Measurements from ENCODE around the gene STIP1.

Gene STIP1

DNA sequence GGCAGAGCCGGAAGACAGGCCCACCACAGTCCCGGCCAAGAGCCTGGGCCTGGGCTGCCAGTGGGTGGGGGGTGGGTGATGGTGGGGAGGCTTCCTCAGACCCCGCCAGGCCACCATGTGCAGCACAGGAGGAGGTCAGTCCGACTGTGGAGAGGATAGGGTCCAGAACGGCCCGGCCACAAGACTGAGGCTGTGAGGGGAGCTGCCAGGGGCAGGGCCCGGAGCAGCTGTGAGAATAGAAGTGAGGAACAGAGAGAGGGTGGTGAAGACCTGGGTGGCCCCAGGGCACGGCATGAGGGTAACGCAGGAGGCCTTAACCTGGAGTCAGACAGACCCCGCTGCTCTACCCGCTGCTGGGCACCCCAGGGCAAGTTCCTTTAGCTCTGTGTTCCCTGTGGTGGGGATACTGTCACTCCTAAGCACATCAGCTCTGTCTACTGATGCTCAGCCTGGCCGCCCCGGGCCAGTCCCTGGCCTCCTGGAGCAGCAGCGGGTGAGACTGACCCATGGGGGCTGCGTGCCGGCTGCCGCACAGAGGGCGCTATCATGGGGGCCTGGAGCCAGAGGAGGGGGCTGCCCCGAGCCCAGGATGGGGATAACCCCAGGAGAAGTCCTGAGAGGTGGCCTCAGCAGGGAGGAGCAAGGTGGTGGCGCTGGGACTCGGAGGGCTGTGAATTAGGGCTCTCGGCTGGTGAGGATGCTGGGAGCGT is 22.3 kb downstream of the STIP1 start:
- peak overlapping the region; percentile 84 for H3K4me3 ChIP-seq (ENCODE audit: insufficient read depth, low read depth, low read length, poor library complexity, severe bottlenecking)
- no peak for DNase-seq
- no peaks in the 10 kb centered on the region for H3K9me3 ChIP-seq (ENCODE audit: control insufficient read depth, low read length)
- no peaks in the 10 kb centered on the region for H3K27me3 ChIP-seq (replicated peaks; ENCODE audit: control insufficient read depth, insufficient read depth, low read length, poor library complexity, severe bottlenecking)
- peaks cover 43% of the 10 kb centered on the region for H3K36me3 ChIP-seq (ENCODE audit: control insufficient read depth, insufficient read depth, low read length)
- H3K27ac ChIP-seq (ENCODE audit: insufficient read depth, low read length, poor library complexity, severe bottlenecking), result peak overlapping the region; percentile 81
- peaks cover 43% of the 10 kb centered on the region for H3K4me1 ChIP-seq (ENCODE audit: control insufficient read depth, insufficient read depth, low read length, poor library complexity, severe bottlenecking)

DNA sequence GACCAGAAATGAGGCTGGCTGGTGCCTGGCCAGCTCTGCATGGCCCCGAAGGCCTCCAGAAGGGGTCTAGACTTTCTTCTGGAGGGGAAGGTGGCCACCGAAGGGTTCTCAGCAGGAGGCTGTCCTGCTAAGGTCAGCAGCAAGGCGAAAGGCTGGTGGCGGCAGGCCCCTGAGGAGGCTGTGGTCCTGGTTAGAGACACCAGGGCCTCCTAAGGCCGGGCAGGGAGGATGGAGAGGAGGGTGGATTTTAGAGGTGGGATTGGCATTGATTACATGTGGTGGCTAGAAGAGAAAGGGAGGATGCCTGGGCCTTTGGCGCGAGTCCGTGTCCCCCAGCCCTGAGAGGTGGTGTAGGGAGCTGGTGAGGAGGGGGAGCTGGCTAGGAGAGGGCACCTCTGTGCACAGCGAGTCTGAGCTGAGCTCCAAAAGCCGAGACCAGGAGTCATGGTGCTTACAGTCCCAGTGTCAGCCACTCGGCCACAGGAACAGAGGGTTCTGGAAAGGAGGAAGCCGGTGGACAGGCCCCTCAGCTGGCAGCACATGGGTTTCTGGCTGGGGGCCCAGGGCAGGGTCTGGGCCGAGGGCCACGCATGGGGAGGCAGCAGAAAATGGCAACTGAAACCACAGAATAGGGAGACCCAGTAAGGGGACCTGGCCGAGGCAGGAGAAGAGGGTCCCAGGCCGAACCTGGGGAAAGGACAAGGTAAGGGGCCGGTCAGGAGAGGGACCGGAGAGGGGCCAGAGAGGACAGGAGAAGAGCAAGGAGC is 23.0 kb downstream of the STIP1 start:
- Histone ChIP-seq H3K9me3 (ENCODE audit: control insufficient read depth, low read length) (no peaks in the 10 kb centered on the region), H3K36me3 (ENCODE audit: control insufficient read depth, insufficient read depth, low read length) (peaks cover 35% of the 10 kb centered on the region), H3K27me3 (replicated peaks; ENCODE audit: control insufficient read depth, insufficient read depth, low read length, poor library complexity, severe bottlenecking) (no peaks in the 10 kb centered on the region), H3K27ac (ENCODE audit: insufficient read depth, low read length, poor library complexity, severe bottlenecking) (peak overlapping the region; percentile 81), H3K4me1 (ENCODE audit: control insufficient read depth, insufficient read depth, low read length, poor library complexity, severe bottlenecking) (peaks cover 43% of the 10 kb centered on the region), H3K4me3 (ENCODE audit: insufficient read depth, low read depth, low read length, poor library complexity, severe bottlenecking) (no peak overlapping the region)
- no peak for DNase-seq

DNA sequence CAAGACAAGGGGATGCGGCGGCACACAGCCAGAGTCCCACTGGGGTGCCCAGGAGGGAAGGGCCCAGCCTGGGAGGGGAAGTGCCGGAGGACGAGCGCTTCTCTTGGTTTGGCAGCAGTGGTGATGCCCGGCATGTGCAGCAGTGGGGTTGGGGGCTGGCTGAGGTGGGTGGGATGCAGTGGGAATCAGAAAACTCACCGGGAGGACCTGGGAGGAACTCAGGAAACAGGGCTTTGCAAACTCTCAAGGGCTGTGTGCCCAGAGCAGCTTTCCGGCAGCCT is 23.5 kb downstream of the STIP1 start:
- Histone ChIP-seq H3K27me3 (replicated peaks; ENCODE audit: control insufficient read depth, insufficient read depth, low read length, poor library complexity, severe bottlenecking) (no peaks in the 10 kb centered on the region), H3K4me1 (ENCODE audit: control insufficient read depth, insufficient read depth, low read length, poor library complexity, severe bottlenecking) (peaks cover 38% of the 10 kb centered on the region), H3K4me3 (ENCODE audit: insufficient read depth, low read depth, low read length, poor library complexity, severe bottlenecking) (no peak overlapping the region), H3K36me3 (ENCODE audit: control insufficient read depth, insufficient read depth, low read length) (peaks cover 32% of the 10 kb centered on the region), H3K27ac (ENCODE audit: insufficient read depth, low read length, poor library complexity, severe bottlenecking) (no peak overlapping the region), H3K9me3 (ENCODE audit: control insufficient read depth, low read length) (no peaks in the 10 kb centered on the region)
- no peak for DNase-seq

DNA sequence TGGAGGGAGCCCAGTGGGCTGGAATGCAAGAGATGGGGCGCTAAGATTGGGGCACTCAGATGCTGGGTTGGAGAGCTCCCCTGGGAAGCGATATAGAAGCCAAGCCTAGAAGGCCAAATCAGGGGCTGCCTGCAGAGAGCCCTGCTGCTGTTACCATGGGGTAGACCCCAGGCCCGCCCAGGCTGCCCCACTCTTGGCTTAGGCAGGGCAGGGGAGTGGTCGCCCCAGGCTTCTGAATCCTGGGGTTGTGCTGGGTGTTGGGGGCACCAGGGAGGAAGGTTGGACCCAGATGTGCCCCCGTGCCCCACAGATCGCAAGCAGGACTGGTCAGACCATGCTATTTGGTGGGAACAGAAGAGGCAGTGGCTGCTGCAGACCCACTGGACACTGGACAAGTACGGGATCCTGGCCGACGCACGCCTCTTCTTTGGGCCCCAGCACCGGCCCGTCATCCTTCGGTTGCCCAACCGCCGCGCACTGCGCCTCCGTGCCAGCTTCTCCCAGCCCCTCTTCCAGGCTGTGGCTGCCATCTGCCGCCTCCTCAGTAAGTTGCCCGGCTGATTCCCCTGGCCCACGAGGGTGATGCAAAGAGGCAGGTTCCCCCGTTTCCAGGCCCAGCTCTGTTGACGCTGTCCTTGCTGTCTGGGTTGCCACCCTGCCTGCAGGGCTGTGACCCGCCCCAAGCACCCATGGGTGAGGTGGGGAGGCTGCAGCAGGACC is 24.5 kb downstream of the STIP1 start:
- no peak for DNase-seq
- no peaks in the 10 kb centered on the region for H3K9me3 ChIP-seq (ENCODE audit: control insufficient read depth, low read length)
- no peak overlapping the region for H3K27ac ChIP-seq (ENCODE audit: insufficient read depth, low read length, poor library complexity, severe bottlenecking)
- no peaks in the 10 kb centered on the region for H3K27me3 ChIP-seq (replicated peaks; ENCODE audit: control insufficient read depth, insufficient read depth, low read length, poor library complexity, severe bottlenecking)
- peaks cover 32% of the 10 kb centered on the region for H3K36me3 ChIP-seq (ENCODE audit: control insufficient read depth, insufficient read depth, low read length)
- no peak overlapping the region for H3K4me3 ChIP-seq (ENCODE audit: insufficient read depth, low read depth, low read length, poor library complexity, severe bottlenecking)
- H3K4me1 ChIP-seq (ENCODE audit: control insufficient read depth, insufficient read depth, low read length, poor library complexity, severe bottlenecking), result peaks cover 33% of the 10 kb centered on the region

DNA sequence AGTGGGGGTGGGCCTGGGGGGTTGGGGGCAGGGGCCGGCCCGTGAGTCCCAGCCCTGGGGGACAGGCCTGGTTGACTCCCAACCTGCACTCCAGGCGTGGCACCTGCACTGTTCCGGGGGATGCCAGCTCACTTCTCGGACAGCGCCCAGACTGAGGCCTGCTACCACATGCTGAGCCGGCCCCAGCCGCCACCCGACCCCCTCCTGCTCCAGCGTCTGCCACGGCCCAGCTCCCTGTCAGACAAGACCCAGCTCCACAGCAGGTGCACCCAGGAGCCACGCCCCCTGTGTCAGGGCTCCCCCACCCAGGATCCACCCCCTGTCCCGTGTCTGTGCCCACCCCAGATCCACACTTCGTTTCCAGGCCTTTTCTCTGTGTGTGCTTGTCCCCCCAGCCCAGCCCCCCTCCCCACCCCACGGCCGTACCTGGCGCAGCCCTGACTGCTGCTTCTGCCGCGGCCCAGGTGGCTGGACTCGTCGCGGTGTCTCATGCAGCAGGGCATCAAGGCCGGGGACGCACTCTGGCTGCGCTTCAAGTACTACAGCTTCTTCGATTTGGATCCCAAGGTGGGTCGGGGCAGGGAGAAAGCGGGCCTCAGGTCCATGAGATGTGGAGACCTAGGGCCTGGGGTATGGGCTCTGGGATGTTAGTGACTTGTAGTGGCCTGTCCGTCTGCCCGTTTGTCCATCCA is 25.4 kb downstream of the STIP1 start:
- Histone ChIP-seq H3K4me3 (ENCODE audit: insufficient read depth, low read depth, low read length, poor library complexity, severe bottlenecking) (no peak overlapping the region), H3K27me3 (replicated peaks; ENCODE audit: control insufficient read depth, insufficient read depth, low read length, poor library complexity, severe bottlenecking) (no peaks in the 10 kb centered on the region), H3K4me1 (ENCODE audit: control insufficient read depth, insufficient read depth, low read length, poor library complexity, severe bottlenecking) (peaks cover 25% of the 10 kb centered on the region), H3K27ac (ENCODE audit: insufficient read depth, low read length, poor library complexity, severe bottlenecking) (no peak overlapping the region), H3K9me3 (ENCODE audit: control insufficient read depth, low read length) (no peaks in the 10 kb centered on the region), H3K36me3 (ENCODE audit: control insufficient read depth, insufficient read depth, low read length) (peaks cover 37% of the 10 kb centered on the region)
- no peak for DNase-seq

DNA sequence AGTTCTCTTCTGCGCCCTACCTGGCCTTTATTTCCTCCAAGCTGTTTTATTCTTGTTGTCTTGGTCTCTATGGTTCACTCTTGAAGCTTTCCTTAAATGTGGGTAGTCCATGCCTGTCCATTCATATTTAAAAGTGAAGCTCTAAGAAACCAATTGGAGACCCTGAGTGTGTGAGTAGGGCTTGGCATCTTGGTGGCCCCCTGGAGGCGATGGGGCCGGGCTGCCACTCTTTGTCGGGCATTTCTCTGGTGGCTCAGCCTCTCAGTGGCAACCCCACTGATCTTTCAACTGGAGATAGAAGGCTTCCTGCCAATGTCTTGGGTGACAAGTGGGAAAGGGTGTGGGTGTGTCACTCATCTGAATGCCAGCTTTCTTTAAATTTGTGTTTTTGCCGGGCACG is 30.9 kb downstream of the STIP1 start:
- Histone ChIP-seq H3K27me3 (replicated peaks; ENCODE audit: control insufficient read depth, insufficient read depth, low read length, poor library complexity, severe bottlenecking) (no peaks in the 10 kb centered on the region), H3K4me1 (ENCODE audit: control insufficient read depth, insufficient read depth, low read length, poor library complexity, severe bottlenecking) (no peaks in the 10 kb centered on the region), H3K36me3 (ENCODE audit: control insufficient read depth, insufficient read depth, low read length) (peaks cover 47% of the 10 kb centered on the region), H3K9me3 (ENCODE audit: control insufficient read depth, low read length) (no peaks in the 10 kb centered on the region), H3K4me3 (ENCODE audit: insufficient read depth, low read depth, low read length, poor library complexity, severe bottlenecking) (no peak overlapping the region), H3K27ac (ENCODE audit: insufficient read depth, low read length, poor library complexity, severe bottlenecking) (no peak overlapping the region)
- DNase-seq, result no peak

DNA sequence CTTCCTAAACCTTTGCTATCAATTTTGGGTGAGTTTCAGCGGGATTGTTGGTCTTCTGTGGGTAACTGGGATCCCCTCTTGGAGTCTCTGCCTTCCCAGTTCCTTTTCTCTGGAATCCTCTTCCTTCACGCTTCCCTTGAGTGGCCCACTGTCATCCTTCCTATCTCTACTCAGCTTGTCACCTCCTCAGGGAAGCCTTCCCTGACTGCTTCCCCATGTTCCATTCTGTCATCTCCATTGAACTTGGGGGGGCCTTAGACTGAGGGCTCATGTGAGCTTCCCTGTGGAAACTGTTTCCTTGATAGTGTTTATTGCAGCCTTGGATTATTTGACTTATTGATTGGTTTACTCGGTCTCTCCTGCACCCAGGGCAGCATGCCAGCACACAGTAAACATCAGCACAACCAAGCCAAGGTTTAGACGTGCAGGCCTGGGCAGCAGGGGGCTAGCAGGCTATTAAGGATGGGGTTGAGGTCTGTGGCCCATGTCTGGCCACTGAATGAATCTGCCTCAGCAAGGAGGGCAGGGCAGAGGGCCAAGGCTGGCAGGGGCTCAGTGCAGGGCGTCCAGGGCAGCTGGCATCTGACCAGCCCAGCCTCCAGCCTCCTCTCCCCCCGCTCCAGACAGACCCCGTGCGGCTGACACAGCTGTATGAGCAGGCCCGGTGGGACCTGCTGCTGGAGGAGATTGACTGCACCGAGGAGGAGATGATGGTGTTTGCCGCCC is 32.8 kb downstream of the STIP1 start:
- Histone ChIP-seq H3K4me1 (ENCODE audit: control insufficient read depth, insufficient read depth, low read length, poor library complexity, severe bottlenecking) (no peaks in the 10 kb centered on the region), H3K4me3 (ENCODE audit: insufficient read depth, low read depth, low read length, poor library complexity, severe bottlenecking) (no peak overlapping the region), H3K27ac (ENCODE audit: insufficient read depth, low read length, poor library complexity, severe bottlenecking) (peak overlapping the region; percentile 21), H3K36me3 (ENCODE audit: control insufficient read depth, insufficient read depth, low read length) (peaks cover 50% of the 10 kb centered on the region), H3K9me3 (ENCODE audit: control insufficient read depth, low read length) (no peaks in the 10 kb centered on the region), H3K27me3 (replicated peaks; ENCODE audit: control insufficient read depth, insufficient read depth, low read length, poor library complexity, severe bottlenecking) (no peaks in the 10 kb centered on the region)
- DNase-seq, result no peak

DNA sequence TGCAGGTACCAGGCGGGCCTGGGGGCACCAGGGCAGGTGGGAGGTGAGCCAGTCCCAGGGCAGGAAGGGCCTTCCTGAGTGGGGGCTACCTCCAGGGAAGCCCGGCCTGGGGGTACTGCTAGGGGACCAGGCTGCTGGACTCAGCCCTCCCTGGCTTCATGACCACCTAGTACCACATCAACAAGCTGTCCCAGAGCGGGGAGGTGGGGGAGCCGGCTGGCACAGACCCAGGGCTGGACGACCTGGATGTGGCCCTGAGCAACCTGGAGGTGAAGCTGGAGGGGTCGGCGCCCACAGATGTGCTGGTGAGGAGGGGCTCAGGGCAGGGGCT is 33.3 kb downstream of the STIP1 start:
- Histone ChIP-seq H3K27me3 (replicated peaks; ENCODE audit: control insufficient read depth, insufficient read depth, low read length, poor library complexity, severe bottlenecking) (no peaks in the 10 kb centered on the region), H3K4me1 (ENCODE audit: control insufficient read depth, insufficient read depth, low read length, poor library complexity, severe bottlenecking) (no peaks in the 10 kb centered on the region), H3K27ac (ENCODE audit: insufficient read depth, low read length, poor library complexity, severe bottlenecking) (no peak overlapping the region), H3K4me3 (ENCODE audit: insufficient read depth, low read depth, low read length, poor library complexity, severe bottlenecking) (no peak overlapping the region), H3K36me3 (ENCODE audit: control insufficient read depth, insufficient read depth, low read length) (peaks cover 50% of the 10 kb centered on the region), H3K9me3 (ENCODE audit: control insufficient read depth, low read length) (no peaks in the 10 kb centered on the region)
- DNase-seq, result no peak

DNA sequence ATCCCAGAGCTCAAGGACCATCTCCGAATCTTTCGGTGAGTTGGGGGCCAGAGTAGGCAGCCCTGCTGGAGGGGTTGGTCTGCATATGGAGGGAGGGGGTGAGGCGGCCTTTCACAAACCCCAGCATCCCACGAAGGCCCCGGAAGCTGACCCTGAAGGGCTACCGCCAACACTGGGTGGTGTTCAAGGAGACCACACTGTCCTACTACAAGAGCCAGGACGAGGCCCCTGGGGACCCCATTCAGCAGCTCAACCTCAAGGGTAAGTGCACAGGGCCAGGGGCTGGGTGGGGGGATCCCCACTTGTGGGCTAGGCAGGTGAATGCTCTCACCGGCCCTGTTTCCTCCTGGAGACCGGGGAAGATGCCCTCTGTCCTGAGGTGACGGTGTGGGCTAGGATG is 33.8 kb downstream of the STIP1 start:
- Histone ChIP-seq H3K27me3 (replicated peaks; ENCODE audit: control insufficient read depth, insufficient read depth, low read length, poor library complexity, severe bottlenecking) (no peaks in the 10 kb centered on the region), H3K36me3 (ENCODE audit: control insufficient read depth, insufficient read depth, low read length) (peaks cover 50% of the 10 kb centered on the region), H3K4me1 (ENCODE audit: control insufficient read depth, insufficient read depth, low read length, poor library complexity, severe bottlenecking) (no peaks in the 10 kb centered on the region), H3K4me3 (ENCODE audit: insufficient read depth, low read depth, low read length, poor library complexity, severe bottlenecking) (no peak overlapping the region), H3K9me3 (ENCODE audit: control insufficient read depth, low read length) (no peaks in the 10 kb centered on the region), H3K27ac (ENCODE audit: insufficient read depth, low read length, poor library complexity, severe bottlenecking) (no peak overlapping the region)
- no peak for DNase-seq

Data from effector memory CD4-positive, alpha-beta T cell (primary cell).